HG03159 (cell line): Measurements from ENCODE around the gene DLG2.

Experiments
- ATAC-seq: cut with Tn5 transposase; IDR thresholded peaks from one replicate; pipeline ENCODE4 v1.9.1; 2021; ENCODE audit warnings: mild to moderate bottlenecking, moderate library complexity; ENCODE audit not compliant: unreplicated experiment

Gene DLG2

GRCh38 chr11:84532364-84532763 is 1094.8 kb downstream of the DLG2 start:
- no peak for ATAC-seq

GRCh38 chr11:84526250-84526649 is 1100.9 kb downstream of the DLG2 start:
- no peak for ATAC-seq

- no peak for ATAC-seq
Measured at GRCh38 chr11:84524422-84525051, 1102.6 kb downstream of the DLG2 start.

GRCh38 chr11:84522331-84522730 is 1104.8 kb downstream of the DLG2 start:
- no peak for ATAC-seq

GRCh38 chr11:84518631-84519183 is 1108.4 kb downstream of the DLG2 start:
- no peak for ATAC-seq

GRCh38 chr11:84514436-84514835 is 1112.7 kb downstream of the DLG2 start:
- no peak for ATAC-seq

- no peak for ATAC-seq
Measured at GRCh38 chr11:84503503-84503902, 1123.6 kb downstream of the DLG2 start.

GRCh38 chr11:84501750-84502149 is 1125.4 kb downstream of the DLG2 start:
- no peak for ATAC-seq

GRCh38 chr11:84497981-84498411 is 1129.1 kb downstream of the DLG2 start:
- no peak for ATAC-seq

GRCh38 chr11:84497181-84497580 is 1130.0 kb downstream of the DLG2 start:
- no peak for ATAC-seq

GRCh38 chr11:84496122-84496521 is 1131.0 kb downstream of the DLG2 start:
- no peak for ATAC-seq

GRCh38 chr11:84480131-84480530 is 1147.0 kb downstream of the DLG2 start:
- no peak for ATAC-seq

GRCh38 chr11:84476581-84476980 is 1150.6 kb downstream of the DLG2 start:
- no peak for ATAC-seq

GRCh38 chr11:84471501-84471900 is 1155.6 kb downstream of the DLG2 start:
- ATAC-seq, result no peak

GRCh38 chr11:84468235-84468634 is 1158.9 kb downstream of the DLG2 start:
- no peak for ATAC-seq

GRCh38 chr11:84465040-84465439 is 1162.1 kb downstream of the DLG2 start:
- no peak for ATAC-seq

GRCh38 chr11:84455691-84456090 is 1171.5 kb downstream of the DLG2 start:
- ATAC-seq, result no peak

- ATAC-seq, result no peak
Measured at GRCh38 chr11:84452211-84452610, 1174.9 kb downstream of the DLG2 start.

GRCh38 chr11:84438565-84438964 is 1188.6 kb downstream of the DLG2 start:
- no peak for ATAC-seq

- ATAC-seq, result peak; percentile 97
Measured at GRCh38 chr11:84437071-84437980, 1189.8 kb downstream of the DLG2 start.

- ATAC-seq, result no peak
Measured at GRCh38 chr11:84430661-84431060, 1196.5 kb downstream of the DLG2 start.

- ATAC-seq, result no peak
Measured at GRCh38 chr11:84425673-84426072, 1201.5 kb downstream of the DLG2 start.
